ENCODE data around the gene SLC15A3. TPM values are rescaled to one million over a fixed set of nuclear protein-coding genes. Genes with fewer than 3 reads are reported as not detected.

SLC15A3 gene
- total and polyA plus RNA-seq, 4 donors = 9.0 to 20.9 (median 16.3) TPM

- no peak for TF ChIP-seq RAD21 (IDR thresholded peaks at IDR 0.05)
- TF ChIP-seq TAF1 (conservative IDR thresholded peaks at IDR 0.05) = no peak
- TF ChIP-seq HNF4G (IDR thresholded peaks at IDR 0.05) = no peak
- TF ChIP-seq MAX (IDR thresholded peaks at IDR 0.05) = no peak
- TF ChIP-seq GABPA (IDR thresholded peaks at IDR 0.05 in 1 of 2, conservative IDR thresholded peaks at IDR 0.05 in 1 of 2) = no peak
- no peak for TF ChIP-seq ATF3 (IDR thresholded peaks at IDR 0.05)
Observed at GRCh38 chr11:60890696-60891095, 61.3 kb downstream of the SLC15A3 start (continued).

GRCh38 chr11:60889869-60890311, 62.1 kb downstream of the SLC15A3 start:
- H3K27ac ChIP-seq (ENCODE audit: low read depth in 1 of 2, low read length in 2 of 2) = no peak overlapping the region
- peaks cover 2 to 40% (median 16%) of the 10 kb centered on the region in 4 donors for H3K36me3 ChIP-seq (ENCODE audit: control insufficient read depth in 4 of 4, insufficient read depth in 3 of 4, low read depth in 1 of 4, low read length in 3 of 4)

More at GRCh38 chr11:60889869-60890311, 62.1 kb downstream of the SLC15A3 start:
- no peak overlapping the region for H3K4me3 ChIP-seq (ENCODE audit: low read depth in 1 of 3, low read length in 3 of 3)
- H3K9ac ChIP-seq (ENCODE audit: low read depth in 1 of 2, low read length in 2 of 2) = no peak overlapping the region
- TF ChIP-seq HNF4G (IDR thresholded peaks at IDR 0.05) (no peak), YY1 (IDR thresholded peaks at IDR 0.05) (no peak), SP1 (IDR thresholded peaks at IDR 0.05) (no peak), NR2F2 (IDR thresholded peaks at IDR 0.05) (no peak), ZBTB33 (IDR thresholded peaks at IDR 0.05) (no peak), RAD21 (IDR thresholded peaks at IDR 0.05) (no peak), JUND (IDR thresholded peaks at IDR 0.05) (no peak), TAF1 (conservative IDR thresholded peaks at IDR 0.05) (no peak), REST (IDR thresholded peaks at IDR 0.05) (no peak), RXRA (IDR thresholded peaks at IDR 0.05) (no peak)
- H3K9me3 ChIP-seq (ENCODE audit: control insufficient read depth in 4 of 4, low read length in 3 of 4) = no peaks in the 10 kb centered on the region
- peaks cover 0 to 7% (median 0%) of the 10 kb centered on the region in 4 donors for H3K4me1 ChIP-seq (ENCODE audit: control insufficient read depth in 4 of 4, insufficient read depth in 4 of 4, low read length in 3 of 4)
- no peaks in the 10 kb centered on the region for H3K27me3 ChIP-seq (ENCODE audit: control insufficient read depth in 4 of 4, insufficient read depth in 4 of 4, low read length in 3 of 4)
- 67% methylated on average over 6 of the region's 6 CpGs for WGBS
- DNase-seq (ENCODE audit: low spot score) = no peak
